Epithelial cell of proximal tubule (primary cell): Measurements from ENCODE around the gene COL2A1. TPM values are rescaled to one million over a fixed set of nuclear protein-coding genes. Genes with fewer than 3 reads are reported as not detected.

ENCODE experiments used
- DNase-seq: peaks from one replicate; pipeline ENCODE4 v3.0.0-alpha.2; 2011; ENCODE audit warnings: low read depth
- H3K4me3 ChIP-seq: 2 replicates; pipeline ENCODE4 v1.5.1; 2011; ENCODE audit warnings: low read depth, mild to moderate bottlenecking, low read length
- total RNA-seq: library from RNA; depleted of rRNA; stranded (reverse); fragments of >200 nt; gene quantifications from 2 replicates; pipeline ENCODE4 v1.2.3, GENCODE V29; 2015
- TF ChIP-seq, protein P1 (sequence below): conservative IDR thresholded peaks from 2 replicates; pipeline ENCODE4 v1.5.1; 2012; ENCODE audit warnings: low read depth, mild to moderate bottlenecking, low read length

The COL2A1 gene
- total RNA-seq, 1 donor from 2014 or later: 0.69 TPM

DNA sequence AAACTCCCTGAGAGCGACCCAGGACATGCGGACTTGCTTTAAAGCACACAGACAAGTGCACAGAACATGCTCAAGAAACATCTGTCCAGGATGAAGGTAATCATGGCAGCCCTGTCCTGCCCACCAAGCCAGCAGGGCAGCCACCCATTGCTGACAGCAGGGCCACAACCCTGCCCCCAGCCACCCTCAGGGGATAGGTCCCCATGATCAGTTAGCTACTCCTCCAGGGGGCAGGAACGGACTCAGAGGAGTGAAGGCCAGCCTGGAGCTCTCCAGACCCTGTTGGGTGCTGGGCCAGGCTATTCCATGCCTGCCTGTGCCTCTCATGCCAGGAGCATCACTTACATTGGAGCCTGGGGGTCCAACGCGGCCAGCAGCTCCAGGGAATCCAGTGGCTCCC, 25.1 kb downstream of the COL2A1 start:
- no peak overlapping the region for H3K4me3 ChIP-seq
- DNase-seq: no peak
- TF ChIP-seq, protein P1, sequence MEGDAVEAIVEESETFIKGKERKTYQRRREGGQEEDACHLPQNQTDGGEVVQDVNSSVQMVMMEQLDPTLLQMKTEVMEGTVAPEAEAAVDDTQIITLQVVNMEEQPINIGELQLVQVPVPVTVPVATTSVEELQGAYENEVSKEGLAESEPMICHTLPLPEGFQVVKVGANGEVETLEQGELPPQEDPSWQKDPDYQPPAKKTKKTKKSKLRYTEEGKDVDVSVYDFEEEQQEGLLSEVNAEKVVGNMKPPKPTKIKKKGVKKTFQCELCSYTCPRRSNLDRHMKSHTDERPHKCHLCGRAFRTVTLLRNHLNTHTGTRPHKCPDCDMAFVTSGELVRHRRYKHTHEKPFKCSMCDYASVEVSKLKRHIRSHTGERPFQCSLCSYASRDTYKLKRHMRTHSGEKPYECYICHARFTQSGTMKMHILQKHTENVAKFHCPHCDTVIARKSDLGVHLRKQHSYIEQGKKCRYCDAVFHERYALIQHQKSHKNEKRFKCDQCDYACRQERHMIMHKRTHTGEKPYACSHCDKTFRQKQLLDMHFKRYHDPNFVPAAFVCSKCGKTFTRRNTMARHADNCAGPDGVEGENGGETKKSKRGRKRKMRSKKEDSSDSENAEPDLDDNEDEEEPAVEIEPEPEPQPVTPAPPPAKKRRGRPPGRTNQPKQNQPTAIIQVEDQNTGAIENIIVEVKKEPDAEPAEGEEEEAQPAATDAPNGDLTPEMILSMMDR: no peak

DNA sequence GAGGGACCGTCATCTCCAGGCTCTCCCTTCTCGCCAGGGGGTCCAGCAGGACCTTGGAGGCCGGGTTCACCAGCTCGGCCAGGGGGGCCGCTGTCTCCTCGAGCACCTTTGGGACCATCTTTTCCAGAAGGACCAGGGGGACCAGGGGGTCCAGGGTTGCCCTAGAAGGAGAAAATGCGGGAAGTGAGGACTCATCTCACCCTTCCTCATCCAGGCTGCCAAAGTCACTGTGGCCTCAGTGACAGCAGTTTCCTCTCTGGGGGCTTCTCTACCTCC, 25.7 kb downstream of the COL2A1 start:
- TF ChIP-seq, protein P1: no peak
- no peak overlapping the region for H3K4me3 ChIP-seq
- DNase-seq: no peak

DNA sequence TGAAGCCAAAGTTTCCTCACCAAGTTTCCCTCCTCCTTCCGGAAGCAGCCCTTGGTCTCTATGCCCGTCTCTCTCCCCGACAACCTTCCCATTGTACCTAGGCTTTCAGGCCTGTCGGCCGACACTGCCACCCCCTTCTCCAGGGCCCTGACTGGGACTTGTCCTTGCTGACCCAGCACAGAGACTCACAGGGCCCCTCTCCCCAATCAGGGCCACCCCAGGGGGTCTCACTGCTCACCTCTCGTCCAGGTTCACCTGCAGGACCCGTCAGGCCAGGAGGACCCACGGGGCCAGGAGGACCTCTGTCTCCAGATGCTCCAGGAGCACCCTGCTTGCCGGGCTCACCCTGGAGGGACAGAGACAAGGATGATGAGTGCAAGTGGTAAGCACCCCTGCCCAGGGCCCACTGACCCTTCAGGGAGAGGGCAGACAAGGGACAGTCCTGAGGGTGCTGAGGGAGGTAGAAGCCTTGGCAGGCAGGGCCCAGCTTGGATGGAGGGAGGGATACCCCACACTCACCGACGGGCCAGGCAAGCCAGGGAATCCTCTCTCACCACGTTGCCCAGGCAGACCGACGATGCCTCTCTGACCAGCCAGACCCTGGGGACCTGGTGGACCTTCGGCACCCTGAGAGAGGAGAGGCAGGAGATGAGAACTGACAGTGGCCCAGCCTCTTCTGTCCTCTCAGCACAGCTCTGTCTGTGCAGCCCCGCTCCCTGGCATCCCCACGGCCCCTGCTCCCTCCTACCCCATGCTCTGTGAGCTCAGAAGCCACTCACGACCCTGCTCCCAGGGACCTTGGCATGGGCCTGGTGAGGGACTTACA, 26.3 kb downstream of the COL2A1 start:
- TF ChIP-seq, protein P1: no peak
- no peak overlapping the region for H3K4me3 ChIP-seq
- DNase-seq: no peak

DNA sequence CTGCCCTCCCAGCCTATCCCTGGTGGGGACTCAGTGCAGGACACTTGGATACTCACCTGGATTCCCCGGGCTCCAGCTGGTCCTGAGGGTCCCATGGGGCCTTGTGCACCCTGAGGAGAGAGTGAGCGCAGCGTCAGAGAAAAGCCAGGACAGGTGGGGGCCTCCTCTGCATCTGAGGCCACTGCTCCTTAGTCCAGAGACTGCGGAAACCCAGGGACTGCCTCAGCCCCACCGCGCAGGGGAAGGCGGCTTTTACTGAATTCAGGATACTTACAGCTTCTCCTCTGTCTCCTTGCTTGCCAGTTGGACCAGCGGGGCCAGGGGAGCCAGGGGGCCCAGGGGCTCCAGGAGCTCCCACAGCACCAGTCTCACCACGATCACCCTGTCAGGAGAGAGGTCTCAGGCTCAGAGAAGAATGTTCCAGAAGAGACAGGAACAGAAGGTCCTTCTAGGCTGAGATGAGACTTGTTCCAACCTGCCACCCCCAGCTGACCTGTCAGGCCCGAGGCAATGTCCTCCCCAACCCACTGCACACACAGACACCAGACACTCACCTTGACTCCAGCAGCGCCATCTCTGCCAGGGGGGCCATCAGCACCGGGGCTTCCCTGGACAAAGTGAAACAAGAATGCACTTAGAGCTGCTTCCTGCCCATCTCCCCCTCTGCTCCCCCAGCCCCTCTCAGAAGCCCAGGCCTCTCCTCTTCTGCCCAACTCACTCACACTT, 27.1 kb downstream of the COL2A1 start:
- no peak for DNase-seq
- TF ChIP-seq, protein P1: no peak
- H3K4me3 ChIP-seq: no peak overlapping the region

DNA sequence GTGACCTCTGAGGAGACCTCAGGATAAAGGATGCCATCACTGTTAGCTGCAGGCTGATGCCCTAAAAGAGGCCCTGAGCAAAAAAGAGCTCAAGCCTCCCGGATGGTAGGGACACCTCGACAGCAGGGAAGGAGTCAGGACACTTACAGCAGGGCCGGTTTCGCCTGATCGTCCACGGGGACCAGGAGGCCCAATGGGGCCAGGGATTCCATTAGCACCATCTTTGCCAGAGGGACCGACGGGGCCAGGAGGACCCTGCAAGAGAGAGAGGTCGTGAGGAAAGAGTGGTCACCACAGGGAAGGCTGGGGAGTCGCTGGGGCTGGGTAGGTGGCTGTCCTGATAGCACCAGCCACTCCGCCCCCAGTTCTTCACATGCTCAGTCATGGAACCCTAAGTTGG, 28.5 kb downstream of the COL2A1 start:
- TF ChIP-seq, protein P1: no peak
- H3K4me3 ChIP-seq: no peak overlapping the region
- no peak for DNase-seq

DNA sequence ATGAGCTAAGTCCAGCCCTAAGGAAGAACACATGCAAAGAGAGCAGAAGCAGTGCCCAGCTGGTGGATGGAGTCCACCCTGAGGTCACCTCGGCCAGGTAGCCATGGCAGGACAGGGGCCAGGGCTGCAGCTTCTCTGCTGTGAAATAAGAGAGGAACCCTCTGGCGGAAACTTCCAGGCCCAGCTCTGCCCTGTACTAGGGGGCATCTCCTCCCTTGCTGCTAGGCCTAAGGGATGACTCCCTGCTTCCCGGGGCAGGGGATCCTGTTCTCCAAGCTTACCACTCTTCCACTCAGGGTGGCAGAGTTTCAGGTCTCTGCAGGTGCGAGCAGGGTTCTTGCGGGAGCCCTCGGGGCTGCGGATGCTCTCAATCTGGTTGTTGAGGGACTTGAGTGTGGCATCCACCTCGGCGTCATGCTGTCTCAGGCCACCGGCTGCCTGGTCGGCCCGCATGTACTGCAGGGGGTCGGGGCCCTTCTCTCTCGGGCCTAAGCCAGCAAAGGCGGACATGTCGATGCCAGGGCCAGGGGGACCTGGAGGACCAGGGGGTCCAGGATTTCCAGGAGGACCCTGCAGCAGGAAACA, 29.1 kb downstream of the COL2A1 start:
- TF ChIP-seq, protein P1: no peak
- no peak overlapping the region for H3K4me3 ChIP-seq
- DNase-seq: no peak
